Activated CD8-positive, alpha-beta memory T cell treated with anti-CD3 and anti-CD28 coated beads, Interleukin-2, amount 50 U/mL, for 48 hours (primary cell): ENCODE measurements around the gene SPTBN5.
"Not testable (repeated sequence)": the region's sequence is repeated elsewhere in the genome, so short reads cannot be mapped to it uniquely, and the experiment has no call there.

Source experiments
- DNase-seq: peaks from one replicate; pipeline ENCODE4 v3.0.0-alpha.2; 2020

The SPTBN5 gene

GRCh38 chr15:41840673-41841072 is 53.2 kb downstream of the SPTBN5 start:
- DNase-seq: no peak

GRCh38 chr15:41839781-41840491 is 53.9 kb downstream of the SPTBN5 start:
- no peak for DNase-seq

- no peak for DNase-seq
Observed at GRCh38 chr15:41838400-41838897, 55.4 kb downstream of the SPTBN5 start, which contains the start of gene PLA2G4B. PLA2G4B (plus strand) TSS chr15:41838847; CDS start chr15:41838914, 67 bp downstream.

GRCh38 chr15:41836713-41837454 is 57.0 kb downstream of the SPTBN5 start:
- no peak for DNase-seq

- DNase-seq: no peak
Observed at GRCh38 chr15:41836073-41836472, 57.8 kb downstream of the SPTBN5 start.

- no peak for DNase-seq
Observed at GRCh38 chr15:41834096-41834495, 59.8 kb downstream of the SPTBN5 start.

- no peak for DNase-seq
Observed at GRCh38 chr15:41832875-41833274, 61.0 kb downstream of the SPTBN5 start.

GRCh38 chr15:41832208-41832607 is 61.6 kb downstream of the SPTBN5 start:
- DNase-seq: no peak

- not testable (repeated sequence) for DNase-seq
Observed at GRCh38 chr15:41831291-41831690, 62.6 kb downstream of the SPTBN5 start.

GRCh38 chr15:41829959-41830646 is 63.8 kb downstream of the SPTBN5 start:
- no peak for DNase-seq

GRCh38 chr15:41828807-41829141 is 65.1 kb downstream of the SPTBN5 start:
- no peak for DNase-seq

GRCh38 chr15:41827880-41828806 is 65.7 kb downstream of the SPTBN5 start, which contains the start of gene JMJD7:
JMJD7 (plus strand) TSS chr15:41828092; CDS start chr15:41828125, 33 bp downstream.
- peak; percentile 98 for DNase-seq

GRCh38 chr15:41827290-41827879 is 66.5 kb downstream of the SPTBN5 start:
- DNase-seq: no peak

- no peak for DNase-seq
Observed at GRCh38 chr15:41825572-41826535, 68.0 kb downstream of the SPTBN5 start.

- no peak for DNase-seq
Observed at GRCh38 chr15:41825145-41825544, 68.7 kb downstream of the SPTBN5 start.

- no peak for DNase-seq
Observed at GRCh38 chr15:41824062-41824745, 69.6 kb downstream of the SPTBN5 start.

- DNase-seq: no peak
Observed at GRCh38 chr15:41823502-41823901, 70.4 kb downstream of the SPTBN5 start.

GRCh38 chr15:41822957-41823356 is 70.9 kb downstream of the SPTBN5 start:
- DNase-seq: no peak

- no peak for DNase-seq
Observed at GRCh38 chr15:41822471-41822870, 71.4 kb downstream of the SPTBN5 start.

GRCh38 chr15:41821831-41822230 is 72.0 kb downstream of the SPTBN5 start:
- no peak for DNase-seq
